HS-27A (cell line): ENCODE data around the gene RALGAPA1.
"Not testable (repeated sequence)": the region's sequence is repeated elsewhere in the genome, so short reads cannot be mapped to it uniquely, and the experiment has no call there.

Source experiments
- DNase-seq: peaks from one replicate; pipeline ENCODE4 v3.0.0-alpha.2; 2012; ENCODE audit warnings: low read depth, missing footprints

The RALGAPA1 gene

GRCh38 chr14:35761922-35762321 is 47.2 kb downstream of the RALGAPA1 start:
- no peak for DNase-seq

GRCh38 chr14:35760143-35760542 is 49.0 kb downstream of the RALGAPA1 start:
- DNase-seq, result no peak

GRCh38 chr14:35758523-35759129 is 50.5 kb downstream of the RALGAPA1 start:
- no peak for DNase-seq

- DNase-seq, result no peak
Observed at GRCh38 chr14:35754671-35755070, 54.4 kb downstream of the RALGAPA1 start.

GRCh38 chr14:35752380-35752779 is 56.7 kb downstream of the RALGAPA1 start:
- DNase-seq, result no peak

- DNase-seq, result no peak
Observed at GRCh38 chr14:35750202-35750904, 58.7 kb downstream of the RALGAPA1 start.

- DNase-seq, result no peak
Observed at GRCh38 chr14:35747379-35747778, 61.7 kb downstream of the RALGAPA1 start.

- DNase-seq, result no peak
Observed at GRCh38 chr14:35742442-35742841, 66.7 kb downstream of the RALGAPA1 start.

- DNase-seq, result no peak
Observed at GRCh38 chr14:35742032-35742371, 67.1 kb downstream of the RALGAPA1 start.

- no peak for DNase-seq
Observed at GRCh38 chr14:35741345-35742031, 67.6 kb downstream of the RALGAPA1 start.

- DNase-seq, result no peak
Observed at GRCh38 chr14:35740215-35740614, 68.9 kb downstream of the RALGAPA1 start.

- not testable (repeated sequence) for DNase-seq
Observed at GRCh38 chr14:35735163-35735562, 73.9 kb downstream of the RALGAPA1 start.

- DNase-seq, result not testable (repeated sequence)
Observed at GRCh38 chr14:35733510-35733909, 75.6 kb downstream of the RALGAPA1 start.

GRCh38 chr14:35730871-35731270 is 78.2 kb downstream of the RALGAPA1 start:
- no peak for DNase-seq

GRCh38 chr14:35727764-35728163 is 81.3 kb downstream of the RALGAPA1 start:
- DNase-seq, result no peak

GRCh38 chr14:35725930-35726329 is 83.2 kb downstream of the RALGAPA1 start:
- DNase-seq, result no peak

GRCh38 chr14:35715079-35715478 is 94.0 kb downstream of the RALGAPA1 start:
- DNase-seq, result no peak

GRCh38 chr14:35712466-35712865 is 96.6 kb downstream of the RALGAPA1 start:
- no peak for DNase-seq

GRCh38 chr14:35708062-35708461 is 101.0 kb downstream of the RALGAPA1 start:
- no peak for DNase-seq

GRCh38 chr14:35705636-35706035 is 103.5 kb downstream of the RALGAPA1 start:
- DNase-seq, result no peak

- DNase-seq, result no peak
Observed at GRCh38 chr14:35704793-35705493, 104.2 kb downstream of the RALGAPA1 start.

GRCh38 chr14:35701531-35701930 is 107.6 kb downstream of the RALGAPA1 start:
- no peak for DNase-seq
